Measurements from ENCODE around the gene ZFC3H1. TPM values are rescaled to one million over a fixed set of nuclear protein-coding genes. Genes with fewer than 3 reads are reported as not detected.

The ZFC3H1 gene
- polyA plus RNA-seq, 1 donor = 35.6 TPM

- peak; percentile 35 for DNase-seq
These were observed 26.9 kb downstream of the ZFC3H1 start for GRCh38 chr12:71636704-71637115.

GRCh38 chr12:71627438-71628002 lies 36.1 kb downstream of the ZFC3H1 start:
- no peak for DNase-seq

GRCh38 chr12:71626768-71627167 lies 36.9 kb downstream of the ZFC3H1 start:
- DNase-seq = no peak

GRCh38 chr12:71626098-71626497 lies 37.5 kb downstream of the ZFC3H1 start:
- DNase-seq = peak; percentile 49

GRCh38 chr12:71625476-71625875 lies 38.2 kb downstream of the ZFC3H1 start:
- no peak for DNase-seq

GRCh38 chr12:71621938-71622337 lies 41.7 kb downstream of the ZFC3H1 start:
- DNase-seq = no peak

GRCh38 chr12:71610031-71610795 lies 53.4 kb downstream of the ZFC3H1 start:
- DNase-seq = no peak

- no peak for DNase-seq
These were observed 55.9 kb downstream of the ZFC3H1 start for GRCh38 chr12:71607494-71608330.

GRCh38 chr12:71605039-71605438 lies 58.6 kb downstream of the ZFC3H1 start:
- DNase-seq = no peak

GRCh38 chr12:71602761-71603577 lies 60.7 kb downstream of the ZFC3H1 start:
- DNase-seq = no peak

- DNase-seq = no peak
These were observed 62.1 kb downstream of the ZFC3H1 start for GRCh38 chr12:71601546-71601945.

GRCh38 chr12:71599210-71599609 lies 64.4 kb downstream of the ZFC3H1 start:
- DNase-seq = no peak

- DNase-seq = peak; percentile 11
These were observed 69.3 kb downstream of the ZFC3H1 start for GRCh38 chr12:71594214-71594948.

GRCh38 chr12:71592841-71593240 lies 70.8 kb downstream of the ZFC3H1 start:
- DNase-seq = no peak

- no peak for DNase-seq
These were observed 72.0 kb downstream of the ZFC3H1 start for GRCh38 chr12:71591601-71592000.

- no peak for DNase-seq
These were observed 74.2 kb downstream of the ZFC3H1 start for GRCh38 chr12:71589478-71589881.

GRCh38 chr12:71587012-71587411 lies 76.6 kb downstream of the ZFC3H1 start:
- no peak for DNase-seq

GRCh38 chr12:71585218-71585617 lies 78.4 kb downstream of the ZFC3H1 start:
- DNase-seq = no peak

- DNase-seq = no peak
These were observed 79.3 kb downstream of the ZFC3H1 start for GRCh38 chr12:71584356-71584755.

- no peak for DNase-seq
These were observed 80.7 kb downstream of the ZFC3H1 start for GRCh38 chr12:71582925-71583324.

GRCh38 chr12:71581206-71581605 lies 82.4 kb downstream of the ZFC3H1 start:
- no peak for DNase-seq
